PFSK-1 (cell line): ENCODE data around the gene MSANTD2.

ENCODE experiments used
- POLR2AphosphoS5 ChIP-seq: IDR thresholded peaks from 2 replicates; pipeline ENCODE4 v1.6.1; 2012; ENCODE audit warnings: low read depth, mild to moderate bottlenecking, control low read depth, low read length, moderate library complexity
- TAF1 ChIP-seq: IDR thresholded peaks from 2 replicates; pipeline ENCODE4 v1.6.1; 2012; ENCODE audit warnings: low read length, control low read depth, borderline replicate concordance; ENCODE audit not compliant: insufficient read depth
- TF ChIP-seq, protein P1 (sequence below), 2 experiments: IDR thresholded peaks; 2 replicates each; pipeline versions ENCODE4 v1.6.1 to v1.8.0; 2011 to 2012; ENCODE audit warnings: low read depth in 2 of 2, low read length in 2 of 2, control low read depth in 1 of 2, inconsistent platforms in 1 of 2, mild to moderate bottlenecking in 1 of 2, moderate library complexity in 1 of 2; ENCODE audit not compliant: insufficient read depth in 1 of 2

GRCh38 chr11:124811399-124812125 is 11.4 kb upstream of the MSANTD2 start:
- no peak for TF ChIP-seq TAF1
- no peak for TF ChIP-seq POLR2AphosphoS5
- TF ChIP-seq, protein P1, sequence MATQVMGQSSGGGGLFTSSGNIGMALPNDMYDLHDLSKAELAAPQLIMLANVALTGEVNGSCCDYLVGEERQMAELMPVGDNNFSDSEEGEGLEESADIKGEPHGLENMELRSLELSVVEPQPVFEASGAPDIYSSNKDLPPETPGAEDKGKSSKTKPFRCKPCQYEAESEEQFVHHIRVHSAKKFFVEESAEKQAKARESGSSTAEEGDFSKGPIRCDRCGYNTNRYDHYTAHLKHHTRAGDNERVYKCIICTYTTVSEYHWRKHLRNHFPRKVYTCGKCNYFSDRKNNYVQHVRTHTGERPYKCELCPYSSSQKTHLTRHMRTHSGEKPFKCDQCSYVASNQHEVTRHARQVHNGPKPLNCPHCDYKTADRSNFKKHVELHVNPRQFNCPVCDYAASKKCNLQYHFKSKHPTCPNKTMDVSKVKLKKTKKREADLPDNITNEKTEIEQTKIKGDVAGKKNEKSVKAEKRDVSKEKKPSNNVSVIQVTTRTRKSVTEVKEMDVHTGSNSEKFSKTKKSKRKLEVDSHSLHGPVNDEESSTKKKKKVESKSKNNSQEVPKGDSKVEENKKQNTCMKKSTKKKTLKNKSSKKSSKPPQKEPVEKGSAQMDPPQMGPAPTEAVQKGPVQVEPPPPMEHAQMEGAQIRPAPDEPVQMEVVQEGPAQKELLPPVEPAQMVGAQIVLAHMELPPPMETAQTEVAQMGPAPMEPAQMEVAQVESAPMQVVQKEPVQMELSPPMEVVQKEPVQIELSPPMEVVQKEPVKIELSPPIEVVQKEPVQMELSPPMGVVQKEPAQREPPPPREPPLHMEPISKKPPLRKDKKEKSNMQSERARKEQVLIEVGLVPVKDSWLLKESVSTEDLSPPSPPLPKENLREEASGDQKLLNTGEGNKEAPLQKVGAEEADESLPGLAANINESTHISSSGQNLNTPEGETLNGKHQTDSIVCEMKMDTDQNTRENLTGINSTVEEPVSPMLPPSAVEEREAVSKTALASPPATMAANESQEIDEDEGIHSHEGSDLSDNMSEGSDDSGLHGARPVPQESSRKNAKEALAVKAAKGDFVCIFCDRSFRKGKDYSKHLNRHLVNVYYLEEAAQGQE (IDR thresholded peaks at IDR 0.05; ENCODE audit: insufficient read depth in 1 of 2, low read depth in 2 of 2, low read length in 2 of 2), result no peak
